Loucy (cell line): ENCODE measurements around the gene NMNAT2.

ENCODE experiments used
- H2AFZ ChIP-seq: fragments of 200-600 bp; sonication (generic); 2 replicates; pipeline ENCODE4 v1.6.0; 2016; ENCODE audit warnings: antibody characterized with exemption, mild to moderate bottlenecking, low read length, moderate library complexity
- H3F3A ChIP-seq: fragments of 200-600 bp; 2 replicates; pipeline ENCODE4 v1.6.0; 2016; ENCODE audit warnings: antibody characterized with exemption, low read depth, mild to moderate bottlenecking
- H3K27me3 ChIP-seq: fragments of 200-600 bp; sonication (generic); 2 replicates; pipeline ENCODE4 v1.6.1; 2014; ENCODE audit warnings: low read length, mild to moderate bottlenecking; ENCODE audit not compliant: insufficient read depth, poor library complexity, severe bottlenecking
- H3K36me3 ChIP-seq: fragments of 200-600 bp; sonication (generic); 2 replicates; pipeline ENCODE4 v1.6.1; 2016; ENCODE audit warnings: low read length; ENCODE audit not compliant: insufficient read depth
- H3K4me1 ChIP-seq: fragments of 200-600 bp; sonication (generic); 2 replicates; pipeline ENCODE4 v1.5.1; 2014; ENCODE audit warnings: low read length, mild to moderate bottlenecking; ENCODE audit not compliant: insufficient read depth, poor library complexity, severe bottlenecking
- H3K4me2 ChIP-seq: fragments of 200-600 bp; sonication (generic); 2 replicates; pipeline ENCODE4 v1.6.0; 2014; ENCODE audit warnings: antibody characterized with exemption, low read length, low read depth, mild to moderate bottlenecking; ENCODE audit not compliant: poor library complexity, severe bottlenecking
- H3K4me3 ChIP-seq: fragments of 200-600 bp; sonication (generic); 2 replicates; pipeline ENCODE4 v1.5.1; 2014; ENCODE audit warnings: low read length, mild to moderate bottlenecking, mixed read lengths; ENCODE audit not compliant: poor library complexity, severe bottlenecking
- H3K79me2 ChIP-seq: fragments of 200-600 bp; sonication (generic); 2 replicates; pipeline ENCODE4 v1.6.1; 2014; ENCODE audit warnings: low read length; ENCODE audit not compliant: insufficient read depth
- H3K9ac ChIP-seq: fragments of 200-600 bp; sonication (generic); 2 replicates; pipeline ENCODE4 v1.6.0; 2014; ENCODE audit warnings: mild to moderate bottlenecking, low read depth, low read length, moderate library complexity; ENCODE audit not compliant: poor library complexity, severe bottlenecking
- H3K9me2 ChIP-seq: fragments of 200-600 bp; sonication (generic); replicated peaks from 2 replicates; pipeline ENCODE4 v1.6.1; 2016; ENCODE audit warnings: low read depth, low read length, mixed read lengths
- H3K9me3 ChIP-seq: fragments of 200-600 bp; sonication (generic); 2 replicates; pipeline ENCODE4 v1.6.1; 2014; ENCODE audit warnings: mild to moderate bottlenecking, antibody characterized with exemption, low read length, low read depth; ENCODE audit not compliant: insufficient read depth
- H4K20me1 ChIP-seq: fragments of 200-600 bp; sonication (generic); 2 replicates; pipeline ENCODE4 v1.6.0; 2014; ENCODE audit warnings: antibody characterized with exemption, low read length, mild to moderate bottlenecking; ENCODE audit not compliant: insufficient read depth, poor library complexity, severe bottlenecking
- CTCF ChIP-seq: fragments of 200-600 bp; sonication (generic); conservative IDR thresholded peaks from 2 replicates; pipeline ENCODE4 v1.5.1; 2014; ENCODE audit warnings: mild to moderate bottlenecking, antibody characterized with exemption, low read length
- EZH2phosphoT487 ChIP-seq: fragments of 200-600 bp; IDR thresholded peaks from 2 replicates; pipeline ENCODE4 v1.6.1; 2018; ENCODE audit warnings: antibody characterized with exemption, mild to moderate bottlenecking, moderate library complexity, borderline replicate concordance

NMNAT2 gene

GRCh38 chr1:183419399-183419798 is 1.2 kb upstream of the NMNAT2 start:
- no peaks in the 10 kb centered on the region for H3K36me3 ChIP-seq
- H3F3A ChIP-seq = no peaks in the 10 kb centered on the region
- no peak overlapping the region for H2AFZ ChIP-seq
- no peak overlapping the region for H3K4me2 ChIP-seq
- H3K9me2 ChIP-seq = 0 out of 2 replicates have a peak, but pooled peaks cover 4% of the 10 kb centered on the region
- no peaks in the 10 kb centered on the region for H4K20me1 ChIP-seq
- H3K9ac ChIP-seq = no peak overlapping the region
- H3K27me3 ChIP-seq = no peaks in the 10 kb centered on the region
- no peaks in the 10 kb centered on the region for H3K79me2 ChIP-seq
- H3K4me1 ChIP-seq = no peaks in the 10 kb centered on the region
- no peak overlapping the region for H3K4me3 ChIP-seq
- TF ChIP-seq CTCF = no peak
- no peak for TF ChIP-seq EZH2phosphoT487
- no peaks in the 10 kb centered on the region for H3K9me3 ChIP-seq

GRCh38 chr1:183418696-183419095 is 516 bp upstream of the NMNAT2 start:
- Histone ChIP-seq H3K79me2 (no peaks in the 10 kb centered on the region), H3K4me2 (no peak overlapping the region), H2AFZ (no peak overlapping the region), H3K9me2 (0 out of 2 replicates have a peak, but pooled peaks cover 4% of the 10 kb centered on the region), H4K20me1 (no peaks in the 10 kb centered on the region), H3F3A (no peaks in the 10 kb centered on the region), H3K36me3 (no peaks in the 10 kb centered on the region), H3K4me1 (no peaks in the 10 kb centered on the region), H3K27me3 (no peaks in the 10 kb centered on the region), H3K4me3 (no peak overlapping the region), H3K9ac (no peak overlapping the region), H3K9me3 (no peaks in the 10 kb centered on the region)
- no peak for TF ChIP-seq EZH2phosphoT487
- no peak for TF ChIP-seq CTCF

GRCh38 chr1:183416850-183417771 is 1.1 kb downstream of the NMNAT2 start:
- no peak overlapping the region for H3K4me3 ChIP-seq
- H3K4me1 ChIP-seq = no peaks in the 10 kb centered on the region
- no peaks in the 10 kb centered on the region for H4K20me1 ChIP-seq
- H2AFZ ChIP-seq = no peak overlapping the region
- no peaks in the 10 kb centered on the region for H3F3A ChIP-seq
- H3K36me3 ChIP-seq = no peaks in the 10 kb centered on the region
- H3K9me3 ChIP-seq = no peaks in the 10 kb centered on the region
- TF ChIP-seq EZH2phosphoT487 = no peak
- no peak for TF ChIP-seq CTCF
- no peak overlapping the region for H3K4me2 ChIP-seq
- H3K9ac ChIP-seq = no peak overlapping the region
- H3K9me2 ChIP-seq = 0 out of 2 replicates have a peak, but pooled peaks cover 4% of the 10 kb centered on the region
- no peaks in the 10 kb centered on the region for H3K79me2 ChIP-seq
- no peaks in the 10 kb centered on the region for H3K27me3 ChIP-seq
